H1 (cell line): ENCODE results near the gene LDLRAP1. TPM values are rescaled to one million over a fixed set of nuclear protein-coding genes. Genes with fewer than 3 reads are reported as not detected.

Experiments used
- BRCA1 ChIP-seq: IDR thresholded peaks from 2 replicates; pipeline ENCODE4 v1.6.1; 2012; ENCODE audit warnings: low read depth, low read length, improper control_type of control experiment
- HDAC6 ChIP-seq: IDR thresholded peaks from one replicate; pipeline ENCODE4 v1.7.1; 2012; ENCODE audit warnings: low read depth, mild to moderate bottlenecking, inconsistent platforms, low read length, moderate library complexity
- MAX ChIP-seq: IDR thresholded peaks from 2 replicates; pipeline ENCODE4 v1.6.1; 2012; ENCODE audit warnings: inconsistent platforms
- POU5F1 ChIP-seq: IDR thresholded peaks from 2 replicates; pipeline ENCODE4 v1.6.1; 2011; ENCODE audit warnings: low read depth, mild to moderate bottlenecking, low read length, moderate library complexity
- TAF1 ChIP-seq: IDR thresholded peaks from 2 replicates; pipeline ENCODE4 v1.6.1; 2011; ENCODE audit warnings: mild to moderate bottlenecking, low read depth, low read length
- TAF7 ChIP-seq: optimal IDR thresholded peaks from 2 replicates; pipeline ENCODE3; 2011; ENCODE audit warnings: low read depth, mild to moderate bottlenecking, inconsistent platforms, low read length, moderate library complexity, borderline replicate concordance
- ZNF274 ChIP-seq: IDR thresholded peaks from 2 replicates; pipeline ENCODE4 v1.7.0; 2012; ENCODE audit warnings: low read length, borderline replicate concordance; ENCODE audit errors: extremely low read depth
- polyA plus RNA-seq, 7 experiments: library from polyadenylated mRNA; depleted of rRNA in 3 of 7; stranded (reverse) in 5 of 7; unstranded in 2 of 7; fragments of >200 nt in 5 of 7; fragments of 200-250 nt in 2 of 7; gene quantifications; 1 replicate in 5 of 7; 2 replicates in 1 of 7; 4 replicates in 1 of 7; pipeline versions ENCODE4 v1.2.1 to v1.2.3, GENCODE V29; 2011 to 2013; ENCODE audit warnings: missing spikeins in 2 of 7, mixed read lengths in 2 of 7
- total RNA-seq: library from RNA; stranded (reverse); fragmentation: NEBNext Ultra II Directional; extraction: Animal tissue kit (Norgen Biotek cat#: 25700); gene quantifications from 2 replicates; pipeline ENCODE4 v1.2.1, GENCODE V29; 2021

The LDLRAP1 gene
- total and polyA plus RNA-seq, 2 of the 8 experiments (the other 6 are each of a cell fraction or from before 2014, with no cell fraction given), result 12.8 to 13.2 TPM

- TF ChIP-seq MAX (peak; percentile 64), TAF1 (no peak), ZNF274 (no peak), HDAC6 (no peak), POU5F1 (no peak), TAF7 (no peak), BRCA1 (no peak)
These were observed 42.0 kb upstream of the LDLRAP1 start (continued) for GRCh38 chr1:25501235-25502058.
